Calu3 (cell line): ENCODE data around the gene TFF3. TPM values are rescaled to one million over a fixed set of nuclear protein-coding genes. Genes with fewer than 3 reads are reported as not detected.

ENCODE experiments used
- BruUV-seq: library from RNA; stranded (reverse); fragments of 400-500 nt; replicated peaks from 2 replicates; lab custom pipeline; 2021; lab: Mats Ljungman, UMichigan
- CTCF ChIA-PET: fragments of 300-600 bp; sonication (Branson Sonifier 250); formaldehyde crosslinking; loops from one replicate; lab custom pipeline; 2022; ENCODE audit warnings: antibody characterized with exemption; lab: Charles Lee
- DNase-seq: peaks from one replicate; pipeline ENCODE4 v3.0.0; 2022
- H3K27ac Mint-ChIP-seq: one replicate; pipeline ENCODE4 v1.8.0; 2022; ENCODE audit warnings: mixed read lengths; ENCODE audit not compliant: unreplicated experiment
- H3K27me3 Mint-ChIP-seq: one replicate; pipeline ENCODE4 v1.8.0; 2022; ENCODE audit warnings: mixed read lengths; ENCODE audit not compliant: unreplicated experiment
- H3K36me3 Mint-ChIP-seq: one replicate; pipeline ENCODE4 v1.8.0; 2022; ENCODE audit warnings: mild to moderate bottlenecking, moderate library complexity, mixed read lengths; ENCODE audit not compliant: insufficient read depth, unreplicated experiment
- H3K4me1 Mint-ChIP-seq: one replicate; pipeline ENCODE4 v1.8.0; 2022; ENCODE audit warnings: mild to moderate bottlenecking, low read depth, mixed read lengths; ENCODE audit not compliant: unreplicated experiment
- H3K4me3 Mint-ChIP-seq: one replicate; pipeline ENCODE4 v1.8.0; 2022; ENCODE audit warnings: mild to moderate bottlenecking, low read depth, moderate library complexity, mixed read lengths; ENCODE audit not compliant: unreplicated experiment
- H3K9me3 Mint-ChIP-seq: one replicate; pipeline ENCODE4 v1.8.0; 2022; ENCODE audit warnings: low read depth, mixed read lengths; ENCODE audit not compliant: unreplicated experiment
- intact Hi-C: fragments of 100-400 bp; cut with micrococcal nuclease; formaldehyde crosslinking; loops from one replicate; pipeline ENCODE4 v1.10.0; 2022; ENCODE audit not compliant: unreplicated experiment
- total RNA-seq: library from RNA; stranded (reverse); gene quantifications from 2 replicates; pipeline ENCODE4 v1.2.3, GENCODE V29; 2022
- TF ChIP-seq, protein P1 (sequence below): fragments of 200-600 bp; IDR thresholded peaks from one replicate; pipeline ENCODE4 v1.8.0; 2022; ENCODE audit warnings: antibody characterized with exemption; ENCODE audit not compliant: unreplicated experiment

The TFF3 gene
- total RNA-seq, 1 experiment from 2014 or later, result not detected

DNA sequence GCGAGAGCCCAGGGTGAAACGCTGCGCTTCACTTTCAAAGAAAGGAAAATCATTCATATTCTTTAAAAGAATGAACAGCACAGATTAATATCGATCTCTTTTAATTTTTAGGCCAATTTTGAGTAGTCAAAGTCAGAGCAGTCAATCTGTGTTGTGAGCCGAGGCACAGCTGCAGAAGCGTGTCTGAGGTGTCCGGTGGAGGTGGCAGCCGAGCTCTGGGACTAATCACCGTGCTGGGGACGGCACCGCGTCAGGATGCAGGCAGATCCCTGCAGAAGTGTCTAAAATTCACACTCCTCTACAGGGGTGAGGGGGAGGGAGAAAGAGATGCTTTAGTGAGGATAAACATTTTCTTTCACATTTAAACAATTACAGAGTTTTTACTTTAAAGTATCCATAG, 47.0 kb upstream of the TFF3 start:
- CTCF ChIA-PET, result interaction anchor here (0.8 kb wide), 1 partner anchor 32 kb away, joined by 3 read pairs; no protein-coding TSS in a partner anchor
- TF ChIP-seq, protein P1, sequence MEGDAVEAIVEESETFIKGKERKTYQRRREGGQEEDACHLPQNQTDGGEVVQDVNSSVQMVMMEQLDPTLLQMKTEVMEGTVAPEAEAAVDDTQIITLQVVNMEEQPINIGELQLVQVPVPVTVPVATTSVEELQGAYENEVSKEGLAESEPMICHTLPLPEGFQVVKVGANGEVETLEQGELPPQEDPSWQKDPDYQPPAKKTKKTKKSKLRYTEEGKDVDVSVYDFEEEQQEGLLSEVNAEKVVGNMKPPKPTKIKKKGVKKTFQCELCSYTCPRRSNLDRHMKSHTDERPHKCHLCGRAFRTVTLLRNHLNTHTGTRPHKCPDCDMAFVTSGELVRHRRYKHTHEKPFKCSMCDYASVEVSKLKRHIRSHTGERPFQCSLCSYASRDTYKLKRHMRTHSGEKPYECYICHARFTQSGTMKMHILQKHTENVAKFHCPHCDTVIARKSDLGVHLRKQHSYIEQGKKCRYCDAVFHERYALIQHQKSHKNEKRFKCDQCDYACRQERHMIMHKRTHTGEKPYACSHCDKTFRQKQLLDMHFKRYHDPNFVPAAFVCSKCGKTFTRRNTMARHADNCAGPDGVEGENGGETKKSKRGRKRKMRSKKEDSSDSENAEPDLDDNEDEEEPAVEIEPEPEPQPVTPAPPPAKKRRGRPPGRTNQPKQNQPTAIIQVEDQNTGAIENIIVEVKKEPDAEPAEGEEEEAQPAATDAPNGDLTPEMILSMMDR, result no peak
- Mint-ChIP-seq H3K9me3 (peaks cover 2% of the 10 kb centered on the region), H3K27ac (no peak overlapping the region), H3K4me1 (peaks cover 30% of the 10 kb centered on the region), H3K36me3 (no peaks in the 10 kb centered on the region), H3K4me3 (no peak overlapping the region), H3K27me3 (no peaks in the 10 kb centered on the region)
- no TSS peak for BruUV-seq
- no peak for DNase-seq
- intact Hi-C loops, result no loop called here

DNA sequence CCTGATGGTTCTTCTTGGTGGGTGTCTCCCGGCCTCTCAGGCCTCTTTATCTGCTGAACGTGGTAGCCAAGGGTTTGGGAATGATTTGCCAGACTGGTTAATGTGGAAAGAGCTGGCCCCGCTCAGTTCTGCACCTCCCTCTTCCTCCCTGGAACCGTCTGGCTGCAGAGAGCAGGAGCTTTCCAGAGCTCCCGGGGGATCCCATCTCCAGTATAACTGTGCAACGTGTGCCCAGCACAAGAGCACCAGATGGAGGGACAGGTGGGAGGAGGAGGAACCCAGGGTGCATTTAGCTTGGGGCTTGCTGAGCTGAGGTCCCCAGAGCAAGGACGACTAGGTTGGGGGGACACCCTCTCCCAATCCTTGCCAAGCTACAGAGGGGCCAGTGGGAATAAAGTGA, 46.1 kb upstream of the TFF3 start:
- no peaks in the 10 kb centered on the region for H3K36me3 Mint-ChIP-seq
- CTCF ChIA-PET, result interaction anchor here (0.5 to 1.4 kb wide), 2 partner anchors 23 to 83 kb away, joined by 3 to 4 read pairs; no protein-coding TSS in a partner anchor
- TF ChIP-seq, protein P1, result no peak
- no peaks in the 10 kb centered on the region for H3K27me3 Mint-ChIP-seq
- BruUV-seq, result no TSS peak
- H3K9me3 Mint-ChIP-seq, result peaks cover 2% of the 10 kb centered on the region
- peaks cover 23% of the 10 kb centered on the region for H3K4me1 Mint-ChIP-seq
- no peak for DNase-seq
- no peak overlapping the region for H3K4me3 Mint-ChIP-seq
- no peak overlapping the region for H3K27ac Mint-ChIP-seq
- intact Hi-C loops, result no loop called here

DNA sequence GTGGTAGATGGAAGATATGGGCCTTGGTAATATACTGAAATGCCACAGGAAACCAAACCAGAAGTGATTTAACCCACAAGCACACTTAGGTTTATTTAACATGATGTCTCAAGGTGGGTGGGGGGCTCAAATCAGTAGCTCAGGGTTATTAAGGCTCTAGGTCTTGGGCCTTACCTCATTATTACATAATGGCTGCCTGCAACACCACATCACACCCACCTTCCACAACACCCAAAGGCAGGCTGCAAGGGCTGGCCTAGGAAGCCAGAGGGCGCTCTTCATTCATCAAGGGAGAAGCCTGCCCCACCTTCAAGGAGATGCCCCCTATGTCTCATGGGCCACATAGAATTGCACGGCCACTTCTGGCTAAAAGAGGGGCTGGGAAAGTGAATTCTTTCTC, 45.1 kb upstream of the TFF3 start:
- no peak for DNase-seq
- CTCF ChIA-PET, result interaction anchor here (1.4 kb wide), 1 partner anchor 22 kb away, joined by 4 read pairs; no protein-coding TSS in a partner anchor

DNA sequence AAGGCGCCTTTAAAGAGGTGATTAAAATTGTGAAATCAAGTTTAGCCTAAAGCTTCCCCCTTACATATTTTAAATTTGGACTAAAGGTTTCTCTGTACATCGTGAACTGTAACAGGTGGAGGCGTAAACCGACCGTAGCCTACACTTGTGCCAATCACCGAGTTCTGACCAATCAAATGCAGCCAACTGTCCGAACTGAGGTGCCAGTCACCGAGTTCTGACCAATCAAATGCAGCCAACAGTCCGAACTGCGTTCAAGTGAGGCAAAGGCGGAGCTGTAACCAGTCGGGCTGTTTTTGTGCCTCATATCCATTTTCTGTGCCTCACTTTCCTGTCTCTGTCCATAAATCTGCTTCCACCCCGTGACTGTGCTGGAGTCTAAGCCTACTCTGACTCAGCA, 43.7 kb upstream of the TFF3 start:
- DNase-seq, result no peak
- intact Hi-C loops, result no loop called here
- H3K36me3 Mint-ChIP-seq, result no peaks in the 10 kb centered on the region
- CTCF ChIA-PET, result no interaction called here
- H3K4me3 Mint-ChIP-seq, result no peak overlapping the region
- BruUV-seq, result no TSS peak
- H3K27me3 Mint-ChIP-seq, result peaks cover 2% of the 10 kb centered on the region
- TF ChIP-seq, protein P1, result no peak
- peaks cover 2% of the 10 kb centered on the region for H3K9me3 Mint-ChIP-seq
- no peak overlapping the region for H3K27ac Mint-ChIP-seq
- H3K4me1 Mint-ChIP-seq, result peaks cover 15% of the 10 kb centered on the region

More for the DNA sequence above, 45.1 kb upstream of the TFF3 start:
- TF ChIP-seq, protein P1, result no peak
- Mint-ChIP-seq H3K27me3 (no peaks in the 10 kb centered on the region), H3K4me1 (peaks cover 20% of the 10 kb centered on the region), H3K9me3 (peaks cover 2% of the 10 kb centered on the region), H3K27ac (no peak overlapping the region), H3K4me3 (no peak overlapping the region), H3K36me3 (no peaks in the 10 kb centered on the region)
- no TSS peak for BruUV-seq
- intact Hi-C loops, result no loop called here
